Common myeloid progenitor, CD34-positive (primary cell): ENCODE measurements around the gene CD80.

Source experiments
- CTCF ChIA-PET: fragments of 350-600 bp; sonication (Branson Sonifier 250); formaldehyde crosslinking; loops from one replicate; lab custom pipeline; 2021; ENCODE audit warnings: antibody characterized with exemption; lab: Charles Lee
- POLR2A ChIA-PET: fragments of 350-600 bp; sonication (Branson Sonifier 250); formaldehyde crosslinking; loops from one replicate; lab custom pipeline; 2021; ENCODE audit warnings: antibody characterized with exemption; lab: Charles Lee
- DNase-seq, 3 donors: peaks; one replicate each; pipeline versions ENCODE4 v3.0.0 to v3.0.0-alpha.2; 2013
- H3K27ac ChIP-seq, 2 experiments: 1 replicate in 1 of 2; 2 replicates in 1 of 2; pipeline ENCODE4 v1.7.0; 2013; ENCODE audit warnings: inconsistent platforms in 2 of 2, low read length in 2 of 2, mild to moderate bottlenecking in 2 of 2, low read depth in 1 of 2, moderate library complexity in 1 of 2; ENCODE audit not compliant: severe bottlenecking in 2 of 2, insufficient read depth in 1 of 2, poor library complexity in 1 of 2
- H3K27me3 ChIP-seq, 5 experiments: replicated peaks in 2 of 5; 1 replicate in 3 of 5; 2 replicates in 2 of 5; pipeline versions ENCODE4 v1.6.1 to v1.7.0; 2013; ENCODE audit warnings: low read length in 4 of 5, mild to moderate bottlenecking in 2 of 5, moderate library complexity in 2 of 5, inconsistent platforms in 1 of 5; ENCODE audit not compliant: insufficient read depth in 5 of 5, control insufficient read depth in 4 of 5
- H3K36me3 ChIP-seq, 4 experiments: 1 replicate in 2 of 4; 2 replicates in 2 of 4; pipeline versions ENCODE4 v1.6.1 to v1.7.0; 2013; ENCODE audit warnings: low read length in 3 of 4, control low read depth in 1 of 4, mild to moderate bottlenecking in 1 of 4; ENCODE audit not compliant: control insufficient read depth in 4 of 4, insufficient read depth in 4 of 4
- H3K4me1 ChIP-seq, 4 experiments: 1 replicate in 3 of 4; 2 replicates in 1 of 4; pipeline versions ENCODE4 v1.6.1 to v1.7.1; 2013; ENCODE audit warnings: low read length in 3 of 4, mild to moderate bottlenecking in 3 of 4, control low read depth in 1 of 4, inconsistent platforms in 1 of 4, moderate library complexity in 1 of 4; ENCODE audit not compliant: control insufficient read depth in 4 of 4, insufficient read depth in 4 of 4; ENCODE audit errors: control extremely low read depth in 1 of 4
- H3K4me3 ChIP-seq, 7 experiments: 1 replicate in 4 of 7; 2 replicates in 3 of 7; pipeline versions ENCODE4 v1.5.1 to v1.7.0; 2013; ENCODE audit warnings: mild to moderate bottlenecking in 7 of 7, low read length in 6 of 7, moderate library complexity in 6 of 7, inconsistent platforms in 2 of 7, low read depth in 2 of 7, control low read depth in 1 of 7; ENCODE audit not compliant: insufficient read depth in 4 of 7, control insufficient read depth in 1 of 7; ENCODE audit errors: extremely low read depth in 1 of 7
- H3K9me3 ChIP-seq, 5 experiments: 1 replicate in 4 of 5; 2 replicates in 1 of 5; pipeline versions ENCODE4 v1.6.1 to v1.7.1; 2013; ENCODE audit warnings: low read length in 4 of 5, mild to moderate bottlenecking in 2 of 5, inconsistent platforms in 1 of 5, low read depth in 1 of 5, moderate library complexity in 1 of 5; ENCODE audit not compliant: control insufficient read depth in 4 of 5, insufficient read depth in 2 of 5; ENCODE audit errors: control extremely low read depth in 1 of 5
- WGBS: methylation state at CpG from one replicate; pipeline ENCODE4 v1.1.5; 2013; ENCODE audit not compliant: insufficient coverage; 5-methylcytosine and 5-hydroxymethylcytosine counted together

CD80 gene

GRCh38 chr3:119594066-119594465 lies 34.7 kb upstream of the CD80 start:
- no peaks in the 10 kb centered on the region for H3K27me3 ChIP-seq
- no peak for DNase-seq
- no peak overlapping the region for H3K4me3 ChIP-seq
- POLR2A ChIA-PET, result no interaction called here
- H3K9me3 ChIP-seq, result peaks cover 0 to 7% (median 4%) of the 10 kb centered on the region in 5 experiments
- H3K27ac ChIP-seq, result no peak overlapping the region
- WGBS, result 91% methylated on average over 4 of the region's 5 CpGs
- CTCF ChIA-PET, result no interaction called here
- H3K36me3 ChIP-seq, result peaks cover 0 to 3% (median 0%) of the 10 kb centered on the region in 4 experiments
- H3K4me1 ChIP-seq, result peaks cover 0 to 25% (median 12%) of the 10 kb centered on the region in 4 experiments

- H3K27ac ChIP-seq, result no peak overlapping the region
- POLR2A ChIA-PET, result no interaction called here
- peaks cover 0 to 7% (median 4%) of the 10 kb centered on the region in 5 experiments for H3K9me3 ChIP-seq
- no peak overlapping the region for H3K4me3 ChIP-seq
- H3K27me3 ChIP-seq, result no peaks in the 10 kb centered on the region
- CTCF ChIA-PET, result interaction anchor here (1.1 kb wide), 1 partner anchor 33 kb away, joined by 3 read pairs; the partner anchor contains the start of gene CD80
- H3K4me1 ChIP-seq, result peaks cover 0 to 37% (median 14%) of the 10 kb centered on the region in 4 experiments
- WGBS, result 100% methylated on average over 1 of the region's 1 CpG
- H3K36me3 ChIP-seq, result peaks cover 0 to 3% (median 0%) of the 10 kb centered on the region in 4 experiments
- no peak for DNase-seq
Measured at GRCh38 chr3:119592861-119593260, 33.4 kb upstream of the CD80 start.

- Histone ChIP-seq H3K36me3 (peaks cover 0 to 6% (median 0%) of the 10 kb centered on the region in 4 experiments), H3K27ac (no peak overlapping the region), H3K9me3 (peaks cover 0 to 7% (median 4%) of the 10 kb centered on the region in 5 experiments), H3K4me1 (peaks cover 0 to 37% (median 7%) of the 10 kb centered on the region in 4 experiments), H3K4me3 (no peak overlapping the region), H3K27me3 (no peaks in the 10 kb centered on the region)
- WGBS, result 83% methylated on average over 1 of the region's 1 CpG
- CTCF ChIA-PET, result interaction anchor here (1.3 to 2.8 kb wide), 2 partner anchors 9 to 10 kb away, joined by 7 to 17 read pairs; partner anchors contain the start of gene ADPRH
- POLR2A ChIA-PET, result no interaction called here
- DNase-seq, result no peak
Measured at GRCh38 chr3:119590706-119591105, 31.3 kb upstream of the CD80 start.

GRCh38 chr3:119589102-119589773 lies 29.8 kb upstream of the CD80 start:
- no peaks in the 10 kb centered on the region for H3K27me3 ChIP-seq
- peaks cover 0 to 35% (median 6%) of the 10 kb centered on the region in 4 experiments for H3K4me1 ChIP-seq
- H3K9me3 ChIP-seq, result peaks cover 0 to 7% (median 4%) of the 10 kb centered on the region in 5 experiments
- POLR2A ChIA-PET, result no interaction called here
- WGBS, result 0% methylated on average over 1 of the region's 6 CpGs
- H3K27ac ChIP-seq, result no peak overlapping the region
- CTCF ChIA-PET, result no interaction called here
- H3K4me3 ChIP-seq, result no peak overlapping the region
- DNase-seq, result peak in 1 of 3 donors; percentile 8
- H3K36me3 ChIP-seq, result peaks cover 0 to 6% (median 0%) of the 10 kb centered on the region in 4 experiments

GRCh38 chr3:119588112-119588511 lies 28.7 kb upstream of the CD80 start:
- Histone ChIP-seq H3K36me3 (peaks cover 0 to 6% (median 0%) of the 10 kb centered on the region in 4 experiments), H3K27me3 (no peaks in the 10 kb centered on the region), H3K27ac (no peak overlapping the region), H3K4me3 (no peak overlapping the region), H3K4me1 (peaks cover 0 to 35% (median 6%) of the 10 kb centered on the region in 4 experiments), H3K9me3 (peaks cover 0 to 7% (median 4%) of the 10 kb centered on the region in 5 experiments)
- CTCF ChIA-PET, result interaction anchor here (1.0 to 1.3 kb wide), 2 partner anchors 15 to 93 kb away, joined by 3 read pairs; no protein-coding TSS in a partner anchor
- WGBS, result 83% methylated on average over 2 of the region's 3 CpGs
- POLR2A ChIA-PET, result no interaction called here
- DNase-seq, result no peak

- Histone ChIP-seq H3K27me3 (no peaks in the 10 kb centered on the region), H3K9me3 (peaks cover 0 to 7% (median 4%) of the 10 kb centered on the region in 5 experiments), H3K4me3 (no peak overlapping the region), H3K36me3 (peaks cover 0 to 10% (median 0%) of the 10 kb centered on the region in 4 experiments), H3K27ac (no peak overlapping the region), H3K4me1 (peaks cover 0 to 35% (median 6%) of the 10 kb centered on the region in 4 experiments)
- CTCF ChIA-PET, result interaction anchor here (1.3 kb wide), 1 partner anchor 13 kb away, joined by 3 read pairs; no protein-coding TSS in a partner anchor
- WGBS, result no CpG with 5 or more reads among the region's 3 CpGs
- DNase-seq, result no peak
- POLR2A ChIA-PET, result no interaction called here
Measured at GRCh38 chr3:119586733-119587172, 27.3 kb upstream of the CD80 start.
